ENCODE measurements around the gene MRPL40.

Gene MRPL40

GRCh38 chr22:19432133-19432851 is at the start of gene MRPL40:
Gene MRPL40 (plus strand): TSS chr22:19432545. CDS start chr22:19432555, 10 bp downstream.
- DNase-seq (ENCODE audit: low read depth) = peak; percentile 64
- H3K4me3 ChIP-seq (ENCODE audit: control insufficient read depth, low read depth, low read length) = peak within 1 kb of the TSS; percentile 94
- TF ChIP-seq CTCF (IDR thresholded peaks at IDR 0.05; ENCODE audit: control insufficient read depth, insufficient read depth, low read depth, low read length, missing control alignments) = no peak

- H3K4me3 ChIP-seq (ENCODE audit: control insufficient read depth, low read depth, low read length) = no peak overlapping the region
- DNase-seq (ENCODE audit: low read depth) = no peak
- TF ChIP-seq CTCF (IDR thresholded peaks at IDR 0.05; ENCODE audit: control insufficient read depth, insufficient read depth, low read depth, low read length, missing control alignments) = no peak
Measured at GRCh38 chr22:19383292-19383691, 49.1 kb upstream of the MRPL40 start.

GRCh38 chr22:19385221-19385906 is 47.0 kb upstream of the MRPL40 start:
- no peak for TF ChIP-seq CTCF (IDR thresholded peaks at IDR 0.05; ENCODE audit: control insufficient read depth, insufficient read depth, low read depth, low read length, missing control alignments)
- DNase-seq (ENCODE audit: low read depth) = no peak
- H3K4me3 ChIP-seq (ENCODE audit: control insufficient read depth, low read depth, low read length) = no peak overlapping the region

GRCh38 chr22:19386248-19386647 is 46.1 kb upstream of the MRPL40 start:
- no peak for TF ChIP-seq CTCF (IDR thresholded peaks at IDR 0.05; ENCODE audit: control insufficient read depth, insufficient read depth, low read depth, low read length, missing control alignments)
- DNase-seq (ENCODE audit: low read depth) = no peak
- H3K4me3 ChIP-seq (ENCODE audit: control insufficient read depth, low read depth, low read length) = no peak overlapping the region

GRCh38 chr22:19387038-19387437 is 45.3 kb upstream of the MRPL40 start:
- DNase-seq (ENCODE audit: low read depth) = no peak
- no peak for TF ChIP-seq CTCF (IDR thresholded peaks at IDR 0.05; ENCODE audit: control insufficient read depth, insufficient read depth, low read depth, low read length, missing control alignments)
- H3K4me3 ChIP-seq (ENCODE audit: control insufficient read depth, low read depth, low read length) = no peak overlapping the region

GRCh38 chr22:19387575-19387974 is 44.8 kb upstream of the MRPL40 start:
- TF ChIP-seq CTCF (IDR thresholded peaks at IDR 0.05; ENCODE audit: control insufficient read depth, insufficient read depth, low read depth, low read length, missing control alignments) = no peak
- H3K4me3 ChIP-seq (ENCODE audit: control insufficient read depth, low read depth, low read length) = no peak overlapping the region
- DNase-seq (ENCODE audit: low read depth) = no peak

Data from AG09309 (cell line).